Kidney epithelial cell (primary cell): ENCODE data around the gene ETFDH. TPM values are rescaled to one million over a fixed set of nuclear protein-coding genes. Genes with fewer than 3 reads are reported as not detected.

Experiments
- DNase-seq: peaks from one replicate; pipeline ENCODE4 v3.0.0-alpha.2; 2010; ENCODE audit warnings: low read depth
- H3K27me3 ChIP-seq: 2 replicates; pipeline ENCODE4 v1.6.0; 2011; ENCODE audit warnings: low read length; ENCODE audit not compliant: control insufficient read depth, insufficient read depth
- H3K36me3 ChIP-seq: 2 replicates; pipeline ENCODE4 v1.5.1; 2011; ENCODE audit warnings: low read length; ENCODE audit not compliant: control insufficient read depth, insufficient read depth
- H3K4me3 ChIP-seq: 2 replicates; pipeline ENCODE4 v1.5.1; 2011; ENCODE audit warnings: low read depth, mild to moderate bottlenecking, control low read depth, low read length
- CTCF ChIP-seq: IDR thresholded peaks from 2 replicates; pipeline ENCODE4 v1.5.1; 2011; ENCODE audit warnings: mild to moderate bottlenecking, moderate library complexity, low read length, control low read depth, inconsistent platforms; ENCODE audit not compliant: insufficient read depth, poor library complexity, severe bottlenecking
- total RNA-seq: library from RNA; depleted of rRNA; stranded (reverse); fragments of >200 nt; gene quantifications from 2 replicates; pipeline ENCODE4 v1.2.3, GENCODE V29; 2015

The ETFDH gene
- total RNA-seq = 10.5 and 13.3 TPM in 2 replicates

GRCh38 chr4:158671915-158672806 lies at the start of gene ETFDH:
ETFDH (plus strand) TSS chr4:158672296; CDS start chr4:158672457, 161 bp downstream.
- Histone ChIP-seq H3K27me3 (no peaks in the 10 kb centered on the region), H3K36me3 (no peaks in the 10 kb centered on the region), H3K4me3 (peak within 1 kb of the TSS; percentile 94)
- TF ChIP-seq CTCF = peak; percentile 77
- DNase-seq = peak; percentile 96

- Histone ChIP-seq H3K4me3 (no peak overlapping the region), H3K27me3 (peaks cover 2% of the 10 kb centered on the region), H3K36me3 (no peaks in the 10 kb centered on the region)
- DNase-seq = peak; percentile 4
- TF ChIP-seq CTCF = peak; percentile 62
Observed at GRCh38 chr4:158624889-158625478, 47.1 kb upstream of the ETFDH start.

- no peak for DNase-seq
- no peak for TF ChIP-seq CTCF
Observed at GRCh38 chr4:158625544-158625943, 46.6 kb upstream of the ETFDH start.

GRCh38 chr4:158630893-158631292 lies 41.2 kb upstream of the ETFDH start:
- Histone ChIP-seq H3K36me3 (no peaks in the 10 kb centered on the region), H3K27me3 (no peaks in the 10 kb centered on the region), H3K4me3 (no peak overlapping the region)
- no peak for DNase-seq
- TF ChIP-seq CTCF = no peak

More at GRCh38 chr4:158625544-158625943, 46.6 kb upstream of the ETFDH start:
- no peaks in the 10 kb centered on the region for H3K36me3 ChIP-seq
- H3K4me3 ChIP-seq = no peak overlapping the region
- H3K27me3 ChIP-seq = peaks cover 2% of the 10 kb centered on the region

- no peaks in the 10 kb centered on the region for H3K27me3 ChIP-seq
- DNase-seq = no peak
- no peaks in the 10 kb centered on the region for H3K36me3 ChIP-seq
- no peak for TF ChIP-seq CTCF
- no peak overlapping the region for H3K4me3 ChIP-seq
Observed at GRCh38 chr4:158636619-158637018, 35.5 kb upstream of the ETFDH start.
